Transverse colon (tissue), 4 donors: Measurements from ENCODE around the gene PTH2.

ENCODE experiments used
- EP300 ChIP-seq: sonication (generic); formaldehyde crosslinking; IDR thresholded peaks from one replicate; pipeline ENCODE4 v1.6.1; 2017; ENCODE audit warnings: antibody characterized with exemption, low read depth
- POLR2A ChIP-seq: fragments of 450-650 bp; IDR thresholded peaks from one replicate; pipeline ENCODE4 v1.6.1; 2016; ENCODE audit warnings: antibody characterized with exemption, mild to moderate bottlenecking, moderate library complexity
- POLR2AphosphoS5 ChIP-seq, 3 donors: sonication (generic); formaldehyde crosslinking; IDR thresholded peaks; one replicate each; pipeline ENCODE4 v1.6.1; 2016; ENCODE audit warnings: antibody characterized with exemption in 3 of 3
- TF ChIP-seq, protein P1 (sequence below), 5 experiments: fragments of 200-600 bp in 3 of 5; fragments of 450-650 bp in 2 of 5; sonication (generic) in 3 of 5; IDR thresholded peaks; 1 replicate in 2 of 5; 2 replicates in 3 of 5; pipeline ENCODE4 v1.5.1; 2016 to 2017; ENCODE audit warnings: antibody characterized with exemption in 5 of 5, inconsistent platforms in 3 of 5, mild to moderate bottlenecking in 2 of 5, moderate library complexity in 1 of 5

DNA sequence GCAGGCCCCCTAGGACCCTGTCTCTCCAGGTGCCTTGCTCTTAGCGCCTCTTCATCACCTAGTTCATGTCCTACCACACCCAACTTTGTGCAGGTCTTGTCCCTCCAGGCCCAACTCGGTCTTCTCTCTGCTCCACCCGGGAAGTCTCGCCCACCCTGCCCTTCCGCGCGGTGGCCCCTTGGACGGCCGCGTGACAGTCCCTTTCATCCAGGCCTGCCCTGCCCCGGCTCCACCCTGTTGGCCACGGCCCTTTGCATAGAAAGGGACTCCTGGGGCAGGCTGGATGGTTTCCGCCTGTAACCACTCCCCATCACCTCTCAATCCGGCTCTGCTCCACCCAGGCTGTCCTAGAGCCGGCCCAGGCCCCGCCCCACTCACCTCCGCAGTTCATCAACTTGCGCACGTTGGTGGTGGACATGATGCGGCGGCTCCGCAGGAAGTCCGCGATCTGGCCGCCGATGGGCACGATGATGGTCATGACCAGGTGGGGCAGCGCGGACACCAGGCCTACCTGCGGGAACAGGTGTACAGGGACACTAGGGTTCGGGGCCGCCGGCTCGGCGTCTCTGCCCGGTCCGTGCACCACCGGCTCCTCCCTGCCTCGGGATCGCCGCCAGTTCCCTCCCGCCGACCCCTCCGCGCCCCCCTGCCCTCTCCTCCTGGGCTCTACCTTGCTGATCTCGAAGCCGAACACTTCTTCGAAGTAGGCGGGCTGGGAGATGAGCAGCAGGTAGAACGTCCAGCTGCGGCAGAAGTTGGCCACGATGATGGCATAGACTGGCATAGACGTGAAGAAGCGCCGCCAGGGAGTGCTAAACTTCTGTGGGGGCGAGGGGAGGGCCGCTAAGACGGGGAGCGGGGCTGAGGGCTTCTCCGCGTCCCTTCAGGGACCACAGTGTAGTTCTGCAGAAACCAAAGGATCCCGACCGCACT lies 9.2 kb upstream of the PTH2 start:
- TF ChIP-seq, protein P1, sequence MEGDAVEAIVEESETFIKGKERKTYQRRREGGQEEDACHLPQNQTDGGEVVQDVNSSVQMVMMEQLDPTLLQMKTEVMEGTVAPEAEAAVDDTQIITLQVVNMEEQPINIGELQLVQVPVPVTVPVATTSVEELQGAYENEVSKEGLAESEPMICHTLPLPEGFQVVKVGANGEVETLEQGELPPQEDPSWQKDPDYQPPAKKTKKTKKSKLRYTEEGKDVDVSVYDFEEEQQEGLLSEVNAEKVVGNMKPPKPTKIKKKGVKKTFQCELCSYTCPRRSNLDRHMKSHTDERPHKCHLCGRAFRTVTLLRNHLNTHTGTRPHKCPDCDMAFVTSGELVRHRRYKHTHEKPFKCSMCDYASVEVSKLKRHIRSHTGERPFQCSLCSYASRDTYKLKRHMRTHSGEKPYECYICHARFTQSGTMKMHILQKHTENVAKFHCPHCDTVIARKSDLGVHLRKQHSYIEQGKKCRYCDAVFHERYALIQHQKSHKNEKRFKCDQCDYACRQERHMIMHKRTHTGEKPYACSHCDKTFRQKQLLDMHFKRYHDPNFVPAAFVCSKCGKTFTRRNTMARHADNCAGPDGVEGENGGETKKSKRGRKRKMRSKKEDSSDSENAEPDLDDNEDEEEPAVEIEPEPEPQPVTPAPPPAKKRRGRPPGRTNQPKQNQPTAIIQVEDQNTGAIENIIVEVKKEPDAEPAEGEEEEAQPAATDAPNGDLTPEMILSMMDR (IDR thresholded peaks at IDR 0.05) = no peak
- no peak for TF ChIP-seq POLR2AphosphoS5 (IDR thresholded peaks at IDR 0.05)
- no peak for TF ChIP-seq POLR2A
- TF ChIP-seq EP300 = no peak
